ENCODE results near the gene ADAM33. TPM values are rescaled to one million over a fixed set of nuclear protein-coding genes. Genes with fewer than 3 reads are reported as not detected.

The ADAM33 gene
- under 0.01 TPM in 1 of 2 replicates, not detected in the other for total RNA-seq

- DNase-seq (ENCODE audit: low read depth in 2 of 2), result no peak
These were observed at the start of gene ADAM33 for GRCh38 chr20:3681931-3682781. TSS of gene ADAM33 (minus strand) at chr20:3682010. CDS start at chr20:3682004, 6 bp downstream.

- no peak for DNase-seq (ENCODE audit: low read depth in 2 of 2)
These were observed 49.2 kb upstream of the ADAM33 start for GRCh38 chr20:3730803-3731672.

GRCh38 chr20:3729811-3730540, 48.2 kb upstream of the ADAM33 start:
- peak in 1 of 2 donors; percentile 25 for DNase-seq (ENCODE audit: low read depth in 2 of 2)

- DNase-seq (ENCODE audit: low read depth in 2 of 2), result no peak
These were observed 47.6 kb upstream of the ADAM33 start for GRCh38 chr20:3729378-3729777.

GRCh38 chr20:3728876-3729275, 47.1 kb upstream of the ADAM33 start:
- DNase-seq (ENCODE audit: low read depth in 2 of 2), result no peak

- no peak for DNase-seq (ENCODE audit: low read depth in 2 of 2)
These were observed 46.5 kb upstream of the ADAM33 start for GRCh38 chr20:3728354-3728753.

- DNase-seq (ENCODE audit: low read depth in 2 of 2), result no peak
These were observed 45.7 kb upstream of the ADAM33 start for GRCh38 chr20:3727401-3728021.

- DNase-seq (ENCODE audit: low read depth in 2 of 2), result no peak
These were observed 42.5 kb upstream of the ADAM33 start for GRCh38 chr20:3724356-3724755.

GRCh38 chr20:3723284-3723683, 41.5 kb upstream of the ADAM33 start:
- no peak for DNase-seq (ENCODE audit: low read depth in 2 of 2)

- no peak for DNase-seq (ENCODE audit: low read depth in 2 of 2)
These were observed 40.1 kb upstream of the ADAM33 start for GRCh38 chr20:3721912-3722311.

GRCh38 chr20:3720626-3721025, 38.8 kb upstream of the ADAM33 start:
- no peak for DNase-seq (ENCODE audit: low read depth in 2 of 2)

- DNase-seq (ENCODE audit: low read depth in 2 of 2), result no peak
These were observed 38.3 kb upstream of the ADAM33 start for GRCh38 chr20:3720068-3720467.

GRCh38 chr20:3719046-3719445, 37.2 kb upstream of the ADAM33 start:
- DNase-seq (ENCODE audit: low read depth in 2 of 2), result peak in 1 of 2 donors; percentile 48

- peak; percentile 69 to 72 for DNase-seq (ENCODE audit: low read depth in 2 of 2)
These were observed 34.5 kb upstream of the ADAM33 start for GRCh38 chr20:3716195-3716834.

- DNase-seq (ENCODE audit: low read depth in 2 of 2), result no peak
These were observed 32.3 kb upstream of the ADAM33 start for GRCh38 chr20:3714092-3714491.

- no peak for DNase-seq (ENCODE audit: low read depth in 2 of 2)
These were observed 30.6 kb upstream of the ADAM33 start, which contains the start of gene SIGLEC1 for GRCh38 chr20:3712279-3712873. TSS of gene SIGLEC1 (minus strand) at chr20:3712600. CDS start at chr20:3707128, 5,472 bp downstream.

- DNase-seq (ENCODE audit: low read depth in 2 of 2), result no peak
These were observed 29.7 kb upstream of the ADAM33 start for GRCh38 chr20:3711484-3711941.

- peak; percentile 47 to 66 for DNase-seq (ENCODE audit: low read depth in 2 of 2)
These were observed 29.1 kb upstream of the ADAM33 start for GRCh38 chr20:3710703-3711483.

- DNase-seq (ENCODE audit: low read depth in 2 of 2), result no peak
These were observed 28.2 kb upstream of the ADAM33 start for GRCh38 chr20:3710011-3710466.
